Eye (tissue), 1 donor: ENCODE results near the gene FAM170B.

Source experiments
- DNase-seq: peaks from one replicate; pipeline ENCODE4 v3.0.0-alpha.2; 2015

Gene FAM170B

DNA sequence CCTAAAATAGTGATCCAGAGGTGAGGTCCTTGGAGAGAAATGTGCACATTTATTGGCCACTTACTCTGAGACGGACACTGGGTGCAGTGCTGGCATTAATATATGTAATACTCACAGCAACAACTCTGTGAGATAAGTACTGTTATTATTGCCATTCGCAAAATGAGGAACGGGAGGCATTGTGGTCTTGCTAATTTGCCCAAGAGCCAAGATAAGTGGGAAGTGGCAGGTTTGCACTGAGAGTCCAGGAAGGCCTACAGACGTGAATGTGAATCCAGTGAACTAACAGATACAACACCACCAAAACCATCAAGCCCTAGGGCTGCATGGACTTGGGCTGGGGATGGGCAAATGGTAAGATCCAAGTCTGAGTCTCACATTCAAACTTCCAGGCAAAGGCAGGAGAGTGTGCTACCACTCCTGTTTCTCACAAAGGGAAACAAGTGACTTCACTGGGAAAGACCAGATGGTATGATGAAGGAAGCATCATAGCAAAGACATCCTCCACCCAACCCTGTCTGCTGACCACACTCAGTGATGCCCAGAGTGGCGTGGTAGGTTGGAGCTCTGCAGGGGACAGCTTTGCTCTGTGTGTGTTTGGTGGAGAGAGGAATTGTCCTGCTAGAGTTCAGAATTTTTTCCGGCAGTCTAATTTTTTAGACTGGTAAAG, 35.1 kb upstream of the FAM170B start:
- DNase-seq, result no peak

DNA sequence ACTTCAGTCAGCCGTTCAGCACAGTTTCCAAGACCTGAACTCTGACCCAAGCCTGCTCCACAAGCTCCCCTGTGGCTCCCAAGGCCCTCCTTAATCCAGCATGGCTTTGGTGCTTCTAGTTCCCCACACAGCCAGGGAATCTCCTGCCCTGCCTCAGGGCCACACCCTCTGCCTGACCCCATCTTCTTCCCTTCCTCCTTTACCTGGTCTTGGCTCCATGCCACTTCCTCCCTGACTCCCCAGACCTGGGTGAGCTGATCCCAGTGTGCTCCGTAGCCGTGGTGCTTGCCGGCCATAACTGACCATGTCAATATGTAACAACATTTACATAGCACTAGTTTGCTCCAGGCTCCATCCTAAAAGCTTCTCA, 34.3 kb upstream of the FAM170B start:
- DNase-seq, result no peak

DNA sequence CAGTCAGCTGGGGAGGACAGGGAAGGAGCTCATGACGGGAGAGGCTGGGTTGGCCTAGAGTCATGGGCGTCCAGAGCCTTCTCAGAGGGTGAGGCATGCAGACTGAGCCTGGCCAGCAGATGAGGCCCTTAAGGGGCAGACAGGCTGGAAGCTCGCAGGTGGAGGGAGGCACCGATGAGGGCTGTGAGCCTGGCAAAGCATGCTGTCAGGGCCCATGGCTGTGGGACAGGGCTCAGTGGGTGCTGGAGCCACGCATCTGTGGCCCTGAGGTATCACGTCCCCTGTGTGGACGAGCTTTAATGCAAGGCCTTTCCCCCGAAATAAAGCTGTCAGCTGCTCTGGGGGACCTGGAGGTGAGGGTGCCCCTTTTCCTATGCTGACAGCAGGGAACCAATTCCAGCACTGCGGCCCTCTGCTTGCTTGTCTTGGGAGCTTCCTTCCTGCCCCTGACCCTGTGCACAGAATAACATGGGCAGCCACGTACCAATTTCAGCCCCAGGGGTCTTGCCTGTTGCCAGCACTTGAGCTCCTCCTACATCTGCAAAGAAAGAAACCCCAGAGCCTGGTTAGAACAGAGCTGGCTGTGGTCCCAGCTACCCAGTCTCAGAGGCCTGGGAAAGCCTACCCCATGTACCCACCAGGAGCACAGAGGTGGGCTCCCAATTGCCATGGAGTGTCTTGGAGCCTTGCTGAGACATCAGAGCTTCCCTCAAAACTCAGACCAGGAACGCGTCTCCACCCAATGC, 33.8 kb upstream of the FAM170B start:
- DNase-seq, result no peak

DNA sequence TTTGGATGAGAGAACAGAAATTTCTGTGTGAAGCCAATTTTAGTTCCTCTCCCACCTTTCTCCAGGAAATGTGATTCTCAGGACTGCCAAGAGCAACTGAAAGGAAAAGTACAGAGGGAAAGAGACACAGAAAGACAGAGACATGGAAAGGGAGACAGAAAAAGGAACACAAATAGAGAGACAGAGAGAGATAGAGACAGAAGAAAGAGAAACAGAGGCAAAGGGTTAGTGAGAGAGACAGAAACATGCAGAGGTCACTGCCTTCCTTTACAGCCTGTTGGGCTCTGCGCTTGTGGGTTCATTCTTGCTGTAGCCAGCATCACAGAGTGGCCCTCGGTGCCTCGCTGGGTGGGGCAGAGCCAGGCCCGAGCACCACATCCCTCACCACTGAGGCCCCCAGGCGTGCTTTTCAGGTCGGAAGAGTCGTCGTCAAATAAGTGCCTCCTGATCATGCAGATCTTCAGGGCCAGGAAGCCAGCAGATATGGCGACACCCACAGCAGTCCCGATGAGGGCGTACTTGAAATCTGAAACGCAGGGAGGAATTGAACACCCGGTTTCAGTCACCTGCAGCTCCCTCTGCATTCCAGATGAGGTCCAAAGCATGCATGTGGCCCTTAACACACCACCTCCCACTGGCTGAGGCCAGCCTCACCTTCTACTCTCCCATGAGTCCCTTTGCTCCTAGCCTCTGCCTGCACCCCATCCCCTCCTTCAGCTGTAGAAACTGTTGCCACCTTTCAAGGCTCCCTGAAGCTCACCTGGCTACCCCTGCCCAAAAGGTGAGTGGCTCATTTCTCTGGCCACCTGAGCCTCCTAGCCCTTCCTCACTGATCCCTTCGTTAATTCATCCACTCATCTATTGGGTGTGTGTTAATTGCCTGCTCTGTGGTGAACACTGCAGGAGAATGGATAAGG, 32.9 kb upstream of the FAM170B start:
- no peak for DNase-seq

DNA sequence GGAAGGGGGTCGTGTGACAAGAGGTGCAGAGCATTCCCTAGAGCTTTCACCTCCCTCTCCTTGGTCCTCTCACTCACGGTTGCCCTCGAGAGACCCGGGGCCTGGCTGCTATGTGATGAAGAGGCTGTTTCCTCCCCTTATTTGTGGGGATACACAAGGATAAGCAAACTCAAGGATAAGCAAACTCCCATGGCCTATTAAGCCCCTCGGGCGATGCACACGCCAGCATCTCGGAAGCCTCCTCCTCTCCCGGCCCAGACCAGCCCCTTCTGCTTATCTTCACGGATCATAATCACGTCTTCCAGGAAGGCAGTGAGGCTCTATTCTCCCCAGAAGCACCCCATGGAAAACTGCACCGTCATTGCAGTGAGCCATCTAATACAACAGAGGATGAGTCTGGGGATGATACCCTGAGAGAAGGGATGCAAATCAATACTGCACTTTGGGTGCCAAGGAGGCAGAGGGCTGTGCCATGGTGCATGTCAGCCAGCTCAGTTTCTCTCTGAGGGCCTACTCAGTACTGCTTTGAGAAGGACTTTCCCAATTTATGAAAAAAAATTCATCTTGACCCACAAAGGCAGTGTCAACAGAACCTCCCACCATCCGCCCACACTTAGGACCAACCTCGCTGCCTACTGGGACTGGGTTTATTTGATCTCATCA, 32.1 kb upstream of the FAM170B start:
- DNase-seq, result no peak

DNA sequence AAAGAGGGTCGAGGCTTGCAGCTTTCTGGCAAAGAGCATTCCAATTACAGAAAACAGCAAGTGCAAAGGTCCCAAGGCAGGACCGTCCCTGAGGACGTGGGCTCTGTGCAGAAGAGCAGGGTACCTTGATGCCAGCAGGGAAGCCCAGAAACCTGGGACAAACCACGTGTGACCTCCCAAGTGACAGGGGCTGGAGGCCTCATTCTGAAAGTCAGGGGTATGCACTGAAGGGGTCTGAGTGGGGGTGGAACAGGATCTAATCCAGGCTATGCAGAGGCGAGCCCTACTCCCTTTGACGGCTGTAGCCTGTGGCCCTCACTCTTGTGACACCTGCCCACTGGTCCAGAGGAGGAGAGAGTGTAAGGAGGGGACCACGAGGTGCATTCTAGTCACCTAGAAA, 31.4 kb upstream of the FAM170B start:
- no peak for DNase-seq

DNA sequence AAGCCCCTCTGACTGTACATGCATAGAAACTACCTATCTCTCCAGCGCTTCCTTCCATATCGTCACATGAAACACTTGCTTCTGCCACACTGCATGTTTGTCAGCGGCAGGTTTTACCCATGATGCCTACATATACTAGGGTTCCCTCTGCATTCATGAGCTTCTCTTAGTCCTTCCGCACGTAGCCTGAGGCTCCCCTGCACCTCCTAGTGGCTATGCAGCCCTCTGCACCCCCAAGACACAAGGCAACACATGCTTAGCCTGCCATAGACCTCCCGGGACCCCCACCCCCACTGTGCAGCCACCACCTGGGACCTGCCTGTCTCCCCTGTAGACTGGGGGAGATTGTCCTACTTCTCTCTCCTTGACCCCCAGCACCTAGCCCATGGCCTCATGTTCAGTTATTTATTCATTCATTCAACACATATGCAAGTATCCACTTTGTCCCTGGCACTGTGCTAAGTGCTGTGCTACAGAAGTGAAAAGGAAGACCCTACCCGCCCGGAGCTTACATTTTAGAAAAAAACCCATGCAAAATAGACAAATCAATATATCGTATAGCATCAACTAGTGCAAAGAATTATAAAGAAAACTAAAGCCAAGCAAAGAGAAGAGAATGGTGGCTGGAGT, 30.9 kb upstream of the FAM170B start:
- peak; percentile 69 for DNase-seq

DNA sequence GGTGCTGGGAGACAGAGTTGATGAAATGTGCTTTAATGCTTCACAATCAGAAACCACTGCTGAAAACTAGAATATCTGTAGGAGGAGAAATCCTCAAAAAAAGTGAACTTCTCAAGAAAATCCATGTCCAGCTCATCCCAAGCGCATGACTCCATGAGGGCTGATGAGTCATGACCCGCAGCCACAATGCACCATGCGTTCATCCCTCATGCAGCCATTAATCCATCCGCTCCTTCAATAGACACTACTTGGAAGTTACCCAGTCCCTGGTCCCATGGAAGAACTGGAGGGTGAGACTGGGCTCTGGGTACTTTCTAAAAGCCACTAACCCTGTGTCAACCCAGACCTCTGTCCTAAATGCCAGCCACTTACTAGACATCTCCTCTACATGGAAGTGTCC, 29.9 kb upstream of the FAM170B start:
- no peak for DNase-seq

DNA sequence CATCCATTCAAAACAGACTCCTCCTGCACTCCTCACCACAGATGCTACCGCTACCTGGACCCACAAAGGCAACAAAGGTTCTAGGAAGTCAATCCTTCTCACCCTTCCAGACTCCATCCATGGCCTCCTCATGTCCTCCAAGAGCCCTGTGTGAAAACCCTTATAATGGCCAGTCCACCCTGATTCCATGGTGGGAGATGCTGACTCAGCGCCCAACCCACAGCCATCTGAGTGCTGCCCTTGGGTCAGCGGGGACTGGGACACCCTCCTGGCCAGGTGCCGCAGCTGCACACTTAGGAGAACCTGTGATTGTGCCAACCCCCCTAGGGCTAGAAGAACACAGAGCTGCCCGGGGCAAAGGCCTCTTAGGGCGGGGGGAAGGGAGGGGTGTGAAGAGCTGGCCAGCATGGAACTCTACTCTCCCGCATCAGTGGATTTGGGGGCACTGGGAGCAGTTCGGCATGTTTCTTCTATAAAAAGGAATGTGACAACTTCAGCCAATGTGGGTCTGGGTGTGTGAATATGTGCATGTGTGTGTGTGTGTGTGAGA, 29.0 kb upstream of the FAM170B start:
- DNase-seq, result no peak

DNA sequence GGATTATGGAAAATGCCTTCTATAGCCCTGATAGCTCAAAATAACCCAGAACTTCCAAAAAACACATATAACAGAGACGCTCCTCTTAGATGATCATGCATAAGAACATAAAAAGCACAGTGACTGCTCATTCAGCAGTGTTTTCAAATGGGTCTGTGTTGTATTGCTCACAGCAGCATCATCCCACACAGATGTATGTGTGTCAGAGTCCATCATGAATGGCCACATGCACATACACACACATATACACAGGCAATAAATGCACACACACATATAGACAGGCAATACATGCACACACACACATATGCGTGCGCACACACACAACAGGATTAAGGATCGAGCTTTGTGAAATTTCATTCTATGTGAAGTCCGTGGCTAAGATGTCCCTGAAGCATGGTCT, 28.2 kb upstream of the FAM170B start:
- no peak for DNase-seq

DNA sequence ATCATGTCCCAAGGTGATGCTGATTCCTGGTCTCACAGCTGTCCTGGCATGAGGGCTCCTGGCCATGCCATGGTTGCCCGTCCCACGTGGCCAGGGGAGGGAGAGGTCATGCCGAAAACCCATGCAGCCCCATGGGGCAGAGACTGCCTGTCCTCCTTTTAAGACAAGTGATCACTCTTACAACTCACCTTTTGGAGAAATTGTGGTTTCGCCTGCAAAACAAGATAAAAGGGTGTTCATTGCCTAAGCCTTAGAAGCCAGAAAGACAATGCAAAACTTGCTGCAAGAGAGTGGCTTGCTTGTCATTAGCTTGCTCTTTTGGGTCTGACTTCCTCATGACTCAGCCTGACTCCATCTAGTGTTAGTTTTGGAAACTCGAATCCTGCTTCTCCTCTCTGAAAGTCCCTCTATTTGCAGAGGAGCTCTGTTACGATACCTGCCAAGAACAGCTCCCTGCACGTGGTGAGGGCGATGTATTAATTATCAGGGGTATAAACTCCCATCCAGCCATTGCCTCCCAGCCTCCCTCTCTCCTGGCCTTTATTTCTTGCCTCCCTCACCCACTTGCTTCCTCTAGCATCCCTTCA, 27.7 kb upstream of the FAM170B start:
- peak; percentile 41 for DNase-seq

DNA sequence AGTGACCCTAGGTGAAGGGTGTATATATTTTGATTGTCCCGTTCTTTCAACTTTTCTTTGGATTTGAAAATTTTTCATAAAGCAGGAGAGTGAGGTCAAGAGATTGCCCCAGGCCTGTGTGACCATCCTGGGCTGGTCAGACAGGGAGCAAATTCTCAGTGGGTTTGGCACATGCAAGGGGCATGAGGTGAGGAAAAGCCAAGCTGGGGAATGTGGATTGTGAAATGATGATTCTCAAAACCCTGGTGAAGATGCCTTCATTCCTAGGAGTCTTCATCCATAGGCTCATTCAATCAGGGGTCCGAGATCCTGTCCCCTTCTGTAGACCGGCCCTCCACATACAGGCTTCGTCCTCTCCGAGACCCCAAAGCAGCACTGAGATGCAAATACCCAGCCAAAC, 27.0 kb upstream of the FAM170B start:
- no peak for DNase-seq

DNA sequence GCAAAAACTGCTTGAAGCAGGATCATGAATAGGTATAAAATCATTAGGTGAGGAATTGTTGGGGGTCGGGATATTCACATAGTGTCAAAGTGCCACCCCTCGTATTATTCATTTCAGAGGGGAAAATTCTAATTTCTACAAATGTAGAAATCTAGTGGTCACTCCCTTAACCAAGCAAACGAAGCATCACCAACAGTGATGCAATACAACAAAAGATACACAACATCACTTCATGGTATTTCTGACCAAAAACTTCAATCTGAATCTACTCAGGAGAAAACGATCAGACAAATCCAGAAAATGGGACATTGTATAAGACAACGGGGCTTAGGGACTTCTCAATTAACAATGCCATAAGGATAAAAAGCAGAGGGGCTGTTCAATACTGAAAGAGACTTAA, 26.3 kb upstream of the FAM170B start:
- DNase-seq, result no peak

DNA sequence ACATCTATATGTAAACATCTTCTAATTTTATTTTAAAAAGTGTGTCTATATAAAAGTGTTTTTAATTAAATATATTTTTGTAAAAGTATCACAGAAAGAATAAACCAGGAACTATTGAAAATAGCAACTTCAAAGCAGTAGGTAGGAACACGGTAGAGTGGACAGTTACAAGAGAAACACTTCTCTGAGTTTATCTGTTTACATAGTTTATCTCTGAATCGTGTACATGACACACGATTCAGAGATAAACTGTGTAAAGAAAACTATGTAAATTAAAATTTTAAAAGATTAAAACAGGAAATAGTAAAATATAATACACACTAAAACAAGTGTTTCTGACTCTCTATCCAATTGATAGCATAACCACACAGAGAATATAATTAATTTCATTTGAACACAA, 25.1 kb upstream of the FAM170B start:
- no peak for DNase-seq

DNA sequence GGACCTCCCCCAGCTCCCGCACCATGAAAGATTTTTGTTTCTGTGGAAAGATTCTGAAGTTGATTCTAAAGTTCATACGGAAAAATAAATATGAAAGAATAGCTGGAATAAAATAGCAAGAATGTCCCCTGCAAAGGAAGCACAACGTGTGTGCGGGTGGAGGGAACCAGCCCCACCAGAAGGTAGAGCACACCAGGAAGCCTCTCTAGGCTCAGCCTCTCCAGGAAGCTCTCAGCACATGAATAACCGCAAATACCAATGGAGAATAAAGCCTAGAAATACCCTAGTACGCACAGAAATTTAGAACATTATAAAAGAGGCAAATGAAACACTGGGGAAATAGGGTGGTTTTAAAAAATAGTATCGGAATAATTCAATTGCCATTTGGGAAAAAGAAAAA, 24.6 kb upstream of the FAM170B start:
- no peak for DNase-seq

DNA sequence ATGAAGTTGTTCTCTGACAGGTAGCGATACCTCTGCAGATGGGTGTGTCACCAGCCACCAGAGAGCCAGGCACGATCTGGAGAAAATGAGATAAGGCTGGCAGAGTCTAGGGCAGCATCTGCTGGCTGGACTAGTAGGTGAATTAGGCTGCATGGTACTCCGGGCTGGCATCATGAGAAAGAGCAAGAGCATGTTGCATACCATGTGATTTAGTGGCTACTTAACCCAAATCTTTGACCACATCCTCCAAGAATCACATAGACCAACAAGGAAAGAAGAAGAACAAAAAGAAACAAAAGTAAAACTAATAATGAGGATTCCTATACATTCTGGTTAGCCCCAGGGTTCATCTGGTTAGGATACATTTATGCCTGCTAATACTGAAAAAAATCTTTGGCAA, 23.4 kb upstream of the FAM170B start:
- DNase-seq, result no peak

DNA sequence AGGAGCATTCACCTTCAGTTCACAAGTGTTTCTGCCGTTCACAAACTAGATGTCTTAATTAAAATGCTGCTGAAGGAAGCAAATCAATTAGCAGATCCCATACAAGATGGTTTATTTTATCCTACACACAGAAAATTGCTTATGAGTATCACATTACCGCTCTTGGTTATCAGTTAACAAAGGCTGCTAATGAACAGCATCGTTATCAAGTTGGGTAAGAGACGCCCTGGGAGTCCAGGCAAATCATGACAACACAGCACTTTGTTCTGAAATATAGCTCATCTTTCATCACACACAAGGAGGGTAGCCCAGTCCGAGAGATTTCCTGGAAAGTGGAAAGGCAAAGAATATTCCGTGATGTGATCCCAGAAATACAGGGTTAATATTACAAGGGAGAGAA, 20.8 kb upstream of the FAM170B start:
- DNase-seq, result no peak

DNA sequence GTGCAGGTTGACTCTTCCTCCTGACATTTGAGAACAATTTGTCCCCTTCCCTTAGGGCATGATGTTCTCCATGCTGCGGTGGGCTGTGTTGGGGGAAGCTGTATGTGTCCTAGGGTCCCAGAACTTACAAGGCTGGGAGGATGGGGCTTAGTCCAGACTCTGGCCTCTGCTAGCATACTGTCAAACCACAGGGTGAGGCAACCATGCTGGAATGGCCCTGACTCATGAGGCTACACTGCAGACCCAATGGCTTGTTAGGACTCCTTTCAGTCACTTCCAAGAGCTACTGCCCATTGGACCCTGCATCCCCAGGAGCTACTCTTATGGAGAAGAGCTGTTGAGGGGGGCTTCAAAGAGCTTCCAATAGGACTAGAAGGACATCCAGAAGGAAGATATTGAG, 20.1 kb upstream of the FAM170B start:
- DNase-seq, result no peak

DNA sequence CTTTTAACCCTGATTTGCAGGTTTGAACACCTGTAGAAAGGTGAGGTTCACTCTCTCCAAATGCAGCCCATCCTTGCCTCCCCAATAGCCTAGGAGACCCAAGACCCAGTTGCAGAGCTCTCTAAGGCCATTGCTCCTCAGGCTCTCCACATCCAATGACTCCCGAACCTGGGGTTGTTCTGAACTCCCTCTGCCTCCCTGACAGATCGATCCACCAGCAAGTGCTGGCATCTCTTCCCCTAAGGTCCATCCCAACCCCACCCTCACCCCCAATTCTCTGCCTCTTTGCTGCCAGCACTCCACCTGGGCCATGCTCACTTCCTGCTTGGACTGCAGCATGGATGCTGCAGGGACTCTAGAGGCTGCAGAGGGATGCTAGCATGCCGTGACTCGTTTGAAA, 19.3 kb upstream of the FAM170B start:
- no peak for DNase-seq

DNA sequence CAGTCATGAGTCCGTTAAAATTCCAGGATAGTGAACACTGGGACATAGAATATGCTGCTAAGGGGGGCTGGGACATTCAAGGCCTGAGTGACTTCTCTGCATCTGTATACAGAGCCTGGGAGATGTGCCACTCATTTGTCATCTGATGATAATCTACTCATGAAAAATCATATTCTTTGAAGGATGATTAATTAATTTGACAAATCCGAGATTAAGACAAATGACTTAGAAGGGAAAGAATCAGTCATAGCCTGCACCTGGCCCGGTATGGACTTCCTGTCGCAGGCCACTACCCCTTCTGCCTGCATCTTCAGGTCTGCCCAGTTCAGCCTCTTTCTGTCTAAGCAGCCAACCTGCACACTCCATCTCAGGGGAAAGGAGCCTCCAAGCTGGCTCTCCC, 18.8 kb upstream of the FAM170B start:
- DNase-seq, result no peak

DNA sequence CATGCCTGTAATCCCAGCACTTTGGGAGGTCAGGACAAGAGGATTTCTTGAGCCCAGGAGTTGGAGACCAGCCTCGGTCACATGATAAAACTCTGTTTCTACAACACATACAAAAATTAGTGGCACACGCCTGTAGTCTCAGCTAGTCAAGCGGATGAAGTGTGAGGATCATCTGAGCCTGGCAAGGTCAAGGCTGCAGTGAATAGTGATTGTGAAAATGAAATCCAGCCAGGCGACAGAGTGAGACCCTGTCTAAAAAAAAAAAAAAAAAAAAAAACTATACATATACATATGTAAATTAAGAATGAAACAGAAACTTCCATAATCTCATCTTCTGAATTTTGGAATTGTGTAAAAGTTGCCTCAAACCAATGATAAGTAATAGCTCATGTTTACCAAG, 18.2 kb upstream of the FAM170B start:
- no peak for DNase-seq

DNA sequence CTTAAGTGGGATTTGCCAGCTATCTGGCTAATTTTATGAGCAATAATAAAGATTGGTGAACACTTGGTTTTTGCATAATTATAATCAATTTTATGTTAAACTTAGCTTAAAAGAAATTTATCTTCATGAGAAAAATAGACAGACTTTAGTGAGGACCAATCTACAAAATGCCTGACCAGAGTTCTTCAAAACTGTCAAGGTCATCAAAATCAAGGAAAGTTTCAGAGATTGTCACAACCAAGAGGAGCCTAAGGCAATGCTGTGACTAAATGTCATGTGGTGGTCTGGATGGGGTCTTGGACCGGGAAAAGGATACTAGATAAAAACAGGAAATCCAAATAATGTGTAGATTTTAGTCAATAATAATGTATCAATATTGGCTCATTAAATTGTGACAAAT, 17.7 kb upstream of the FAM170B start:
- no peak for DNase-seq
